ENCODE results near the gene ROR1. TPM values are rescaled to one million over a fixed set of nuclear protein-coding genes. Genes with fewer than 3 reads are reported as not detected.

ROR1 gene
- total RNA-seq, 1 donor from 2014 or later = 81.4 TPM

DNA sequence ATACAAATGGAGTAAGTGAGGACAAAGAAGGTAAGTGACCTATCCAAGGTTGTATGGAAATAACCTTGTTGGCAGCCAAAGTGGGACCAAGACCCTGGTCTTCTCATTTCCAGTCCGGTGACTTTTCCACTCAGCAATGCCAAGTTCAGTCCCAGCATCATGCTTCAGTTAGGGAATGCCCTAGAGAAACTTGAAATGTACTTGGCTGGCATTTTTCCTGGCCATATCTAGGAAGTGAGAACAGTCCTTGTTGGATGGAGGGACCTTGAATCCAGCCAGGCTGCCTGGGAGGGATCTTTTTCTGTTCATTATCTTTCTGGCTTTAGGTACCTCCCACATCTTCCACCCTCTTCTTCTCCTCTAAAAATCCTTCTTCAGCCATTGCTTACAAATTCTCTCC, 352.8 kb downstream of the ROR1 start:
- TF ChIP-seq, protein P1, sequence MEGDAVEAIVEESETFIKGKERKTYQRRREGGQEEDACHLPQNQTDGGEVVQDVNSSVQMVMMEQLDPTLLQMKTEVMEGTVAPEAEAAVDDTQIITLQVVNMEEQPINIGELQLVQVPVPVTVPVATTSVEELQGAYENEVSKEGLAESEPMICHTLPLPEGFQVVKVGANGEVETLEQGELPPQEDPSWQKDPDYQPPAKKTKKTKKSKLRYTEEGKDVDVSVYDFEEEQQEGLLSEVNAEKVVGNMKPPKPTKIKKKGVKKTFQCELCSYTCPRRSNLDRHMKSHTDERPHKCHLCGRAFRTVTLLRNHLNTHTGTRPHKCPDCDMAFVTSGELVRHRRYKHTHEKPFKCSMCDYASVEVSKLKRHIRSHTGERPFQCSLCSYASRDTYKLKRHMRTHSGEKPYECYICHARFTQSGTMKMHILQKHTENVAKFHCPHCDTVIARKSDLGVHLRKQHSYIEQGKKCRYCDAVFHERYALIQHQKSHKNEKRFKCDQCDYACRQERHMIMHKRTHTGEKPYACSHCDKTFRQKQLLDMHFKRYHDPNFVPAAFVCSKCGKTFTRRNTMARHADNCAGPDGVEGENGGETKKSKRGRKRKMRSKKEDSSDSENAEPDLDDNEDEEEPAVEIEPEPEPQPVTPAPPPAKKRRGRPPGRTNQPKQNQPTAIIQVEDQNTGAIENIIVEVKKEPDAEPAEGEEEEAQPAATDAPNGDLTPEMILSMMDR (IDR thresholded peaks at IDR 0.05; ENCODE audit: unreplicated experiment) = no peak
- Mint-ChIP-seq H3K36me3 (peaks cover 2% of the 10 kb centered on the region), H3K27ac (no peak overlapping the region), H3K27me3 (ENCODE audit: low read depth) (no peaks in the 10 kb centered on the region), H3K4me3 (no peak overlapping the region), H3K4me1 (peaks cover 27% of the 10 kb centered on the region), H3K9me3 (no peaks in the 10 kb centered on the region)
- no peak for DNase-seq (ENCODE audit: low spot score in 2 of 2, unreplicated experiment in 2 of 2)

GRCh38 chr1:64127297-64127696, 353.5 kb downstream of the ROR1 start:
- H3K4me1 Mint-ChIP-seq = peaks cover 27% of the 10 kb centered on the region
- H3K4me3 Mint-ChIP-seq = no peak overlapping the region
- no peak for DNase-seq (ENCODE audit: low spot score in 2 of 2, unreplicated experiment in 2 of 2)
- no peaks in the 10 kb centered on the region for H3K9me3 Mint-ChIP-seq
- H3K36me3 Mint-ChIP-seq = peaks cover under 1% of the 10 kb centered on the region
- no peaks in the 10 kb centered on the region for H3K27me3 Mint-ChIP-seq (ENCODE audit: low read depth)
- H3K27ac Mint-ChIP-seq = no peak overlapping the region
- TF ChIP-seq, protein P1 (IDR thresholded peaks at IDR 0.05; ENCODE audit: unreplicated experiment) = no peak

DNA sequence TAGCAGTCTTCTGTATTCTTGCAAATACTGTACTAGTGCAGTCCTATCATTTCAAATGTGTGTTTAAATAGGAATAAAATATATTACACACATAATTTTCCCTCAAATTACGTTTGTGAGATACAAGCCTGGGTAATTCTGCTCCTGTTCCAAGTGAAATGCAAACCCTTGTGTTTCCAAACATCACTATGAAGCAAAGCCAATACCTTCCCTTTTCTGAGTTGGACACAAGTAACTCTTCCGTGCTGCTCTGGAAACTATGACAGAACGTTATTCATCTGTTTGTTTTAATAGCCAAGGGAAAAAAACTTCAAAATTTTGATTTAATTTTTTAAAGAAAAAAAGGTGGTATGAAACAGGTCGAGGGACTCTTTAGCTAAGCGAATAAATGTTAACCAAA, 355.9 kb downstream of the ROR1 start:
- H3K36me3 Mint-ChIP-seq = peaks cover 2% of the 10 kb centered on the region
- H3K4me3 Mint-ChIP-seq = no peak overlapping the region
- H3K27ac Mint-ChIP-seq = no peak overlapping the region
- H3K4me1 Mint-ChIP-seq = peaks cover 35% of the 10 kb centered on the region
- TF ChIP-seq, protein P1 (IDR thresholded peaks at IDR 0.05; ENCODE audit: unreplicated experiment) = no peak
- H3K9me3 Mint-ChIP-seq = no peaks in the 10 kb centered on the region
- peaks cover 1% of the 10 kb centered on the region for H3K27me3 Mint-ChIP-seq (ENCODE audit: low read depth)
- DNase-seq (ENCODE audit: low spot score in 2 of 2, unreplicated experiment in 2 of 2) = no peak

DNA sequence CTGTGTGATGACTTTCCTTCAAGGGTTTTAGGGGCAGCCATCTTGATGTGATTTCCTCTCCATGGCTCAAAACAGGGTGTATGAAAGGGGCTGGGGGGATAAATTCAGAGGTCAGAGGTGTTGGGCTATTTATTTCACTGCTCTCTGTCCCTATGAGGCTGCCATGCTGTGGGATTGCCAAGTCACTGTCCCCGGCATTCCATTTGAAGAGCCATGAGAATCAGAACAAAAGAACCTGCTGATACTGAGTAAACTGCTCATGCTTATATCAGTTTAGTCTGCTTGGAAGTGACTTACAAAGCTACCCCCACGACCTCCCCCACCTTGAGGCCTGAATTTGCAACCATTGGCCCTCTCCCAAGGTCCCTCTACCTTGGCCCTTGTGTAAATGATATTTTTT, 357.3 kb downstream of the ROR1 start:
- Mint-ChIP-seq H3K9me3 (no peaks in the 10 kb centered on the region), H3K36me3 (peaks cover 2% of the 10 kb centered on the region), H3K27ac (no peak overlapping the region), H3K4me3 (no peak overlapping the region), H3K4me1 (peaks cover 37% of the 10 kb centered on the region), H3K27me3 (ENCODE audit: low read depth) (peaks cover 1% of the 10 kb centered on the region)
- TF ChIP-seq, protein P1 (IDR thresholded peaks at IDR 0.05; ENCODE audit: unreplicated experiment) = no peak
- no peak for DNase-seq (ENCODE audit: low spot score in 2 of 2, unreplicated experiment in 2 of 2)

DNA sequence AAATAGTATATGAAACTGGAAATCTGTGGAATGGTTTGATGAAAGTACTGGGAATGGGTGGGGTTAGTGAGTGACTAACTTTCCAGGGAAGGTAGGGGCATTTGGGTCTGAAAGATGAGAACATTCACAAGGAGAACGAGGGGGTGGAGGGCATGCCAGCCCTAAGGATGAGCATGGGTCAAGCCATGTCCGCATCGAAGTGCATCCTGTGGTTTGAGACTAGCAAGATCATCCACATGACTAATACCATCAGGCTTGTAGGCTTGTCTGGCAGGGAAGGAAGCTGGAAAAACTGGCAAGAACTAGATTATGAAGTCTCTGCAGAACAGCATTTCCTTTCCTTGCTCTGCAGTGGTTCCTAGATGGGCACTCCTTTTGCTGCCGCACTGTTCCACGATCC, 359.2 kb downstream of the ROR1 start:
- H3K27me3 Mint-ChIP-seq (ENCODE audit: low read depth) = peaks cover 1% of the 10 kb centered on the region
- H3K27ac Mint-ChIP-seq = no peak overlapping the region
- no peaks in the 10 kb centered on the region for H3K9me3 Mint-ChIP-seq
- peaks cover 52% of the 10 kb centered on the region for H3K4me1 Mint-ChIP-seq
- H3K4me3 Mint-ChIP-seq = no peak overlapping the region
- no peak for DNase-seq (ENCODE audit: low spot score in 2 of 2, unreplicated experiment in 2 of 2)
- TF ChIP-seq, protein P1 (IDR thresholded peaks at IDR 0.05; ENCODE audit: unreplicated experiment) = no peak
- H3K36me3 Mint-ChIP-seq = peaks cover 11% of the 10 kb centered on the region

Measured in mesothelial cell of epicardium (in vitro differentiated cells).